ENCODE measurements around the gene LRMDA.

- no peak for TF ChIP-seq CTCF (conservative IDR thresholded peaks at IDR 0.05; ENCODE audit: low read depth, low read length)
- TF ChIP-seq EZH2 (IDR thresholded peaks at IDR 0.05; ENCODE audit: borderline replicate concordance, low read depth, low read length, poor library complexity, severe bottlenecking): no peak
Observed at GRCh38 chr10:75902816-75903215, 471.4 kb downstream of the LRMDA start.
